HG02852 (cell line): ENCODE results near the gene PACSIN1.

Experiments used
- ATAC-seq: cut with Tn5 transposase; IDR thresholded peaks from one replicate; pipeline ENCODE4 v1.9.1; 2021; ENCODE audit warnings: mild to moderate bottlenecking, moderate library complexity; ENCODE audit not compliant: unreplicated experiment

The PACSIN1 gene

GRCh38 chr6:34526992-34527728 lies 61.3 kb downstream of the PACSIN1 start:
- peak; percentile 88 for ATAC-seq

- ATAC-seq, result no peak
These were observed 62.1 kb downstream of the PACSIN1 start for GRCh38 chr6:34527751-34528670.

- ATAC-seq, result no peak
These were observed 63.3 kb downstream of the PACSIN1 start for GRCh38 chr6:34528996-34529664.

- ATAC-seq, result no peak
These were observed 63.9 kb downstream of the PACSIN1 start for GRCh38 chr6:34529665-34530327.

GRCh38 chr6:34530753-34531365 lies 65.0 kb downstream of the PACSIN1 start:
- ATAC-seq, result no peak

GRCh38 chr6:34531580-34532201 lies 65.8 kb downstream of the PACSIN1 start:
- ATAC-seq, result no peak

- no peak for ATAC-seq
These were observed 66.4 kb downstream of the PACSIN1 start for GRCh38 chr6:34532230-34532629.

GRCh38 chr6:34534146-34534545 lies 68.3 kb downstream of the PACSIN1 start:
- ATAC-seq, result no peak

- ATAC-seq, result no peak
These were observed 68.8 kb downstream of the PACSIN1 start for GRCh38 chr6:34534656-34535055.

- ATAC-seq, result no peak
These were observed 69.3 kb downstream of the PACSIN1 start for GRCh38 chr6:34535199-34535598.

- no peak for ATAC-seq
These were observed 69.8 kb downstream of the PACSIN1 start for GRCh38 chr6:34535646-34536045.

GRCh38 chr6:34536251-34536958 lies 70.5 kb downstream of the PACSIN1 start:
- ATAC-seq, result no peak

- no peak for ATAC-seq
These were observed 71.3 kb downstream of the PACSIN1 start for GRCh38 chr6:34536959-34537848.

- ATAC-seq, result no peak
These were observed 72.2 kb downstream of the PACSIN1 start for GRCh38 chr6:34537922-34538550.

- ATAC-seq, result no peak
These were observed 72.7 kb downstream of the PACSIN1 start for GRCh38 chr6:34538581-34538980.

GRCh38 chr6:34539181-34539580 lies 73.3 kb downstream of the PACSIN1 start:
- ATAC-seq, result no peak

- ATAC-seq, result no peak
These were observed 74.3 kb downstream of the PACSIN1 start for GRCh38 chr6:34540222-34540621.

- no peak for ATAC-seq
These were observed 75.0 kb downstream of the PACSIN1 start for GRCh38 chr6:34540841-34541240.
